Mucosa of descending colon (tissue), 3 donors: Measurements from ENCODE around the gene MAP6. TPM values are rescaled to one million over a fixed set of nuclear protein-coding genes. Genes with fewer than 3 reads are reported as not detected.
A peak's percentile ranks its signal among the peaks of the same experiment; 100 is the strongest.

Source experiments
- ATAC-seq: fragments of 200-7000 bp; cut with Tn5 transposase; one replicate; pipeline ENCODE4 v1.9.1; 2020; ENCODE audit warnings: mild to moderate bottlenecking, moderate library complexity
- DNase-seq, 3 donors: peaks; one replicate each; pipeline ENCODE4 v3.0.0-alpha.2; 2020
- H3K36me3 ChIP-seq: fragments of 200-600 bp; one replicate; pipeline ENCODE4 v1.8.0; 2021; ENCODE audit warnings: low read depth, mild to moderate bottlenecking
- H3K4me1 ChIP-seq: fragments of 200-600 bp; one replicate; pipeline ENCODE4 v1.8.0; 2021; ENCODE audit warnings: low read depth, mild to moderate bottlenecking
- H3K4me3 ChIP-seq: fragments of 200-600 bp; one replicate; pipeline ENCODE4 v1.8.0; 2021; ENCODE audit warnings: mild to moderate bottlenecking
- H3K9me3 ChIP-seq: fragments of 200-600 bp; one replicate; pipeline ENCODE4 v1.8.0; 2021; ENCODE audit warnings: mild to moderate bottlenecking
- CTCF ChIP-seq: fragments of 200-600 bp; IDR thresholded peaks from one replicate; pipeline ENCODE4 v1.8.0; 2022; ENCODE audit warnings: antibody characterized with exemption, mild to moderate bottlenecking
- intact Hi-C, 2 donors: fragments of 100-400 bp; cut with DNase I in 1 of 2; cut with micrococcal nuclease in 1 of 2; formaldehyde crosslinking; loops; one replicate each; pipeline versions ENCODE4 v1.11.0 to v1.11.1; 2022; cut with DNase I, micrococcal nuclease
- total RNA-seq, 3 donors: library from RNA; stranded (reverse); fragmentation: NEBNext Ultra II Directional in 2 of 3; extraction: Animal tissue kit (Norgen Biotek cat#: 25700) in 2 of 3; gene quantifications; one replicate each; pipeline versions ENCODE4 v1.2.1 to v1.2.4, GENCODE V29; 2021 to 2023
- donor health status: DM: no; HTN: no; CAD: no; lungs with moderate emphysema.
- donor health status: DM: no; HTN: no; CAD: no.
- donor health status: DM: no; HTN: yes; CAD: no.

Gene MAP6
- total RNA-seq, 3 donors from 2014 or later: 0.84 to 17.7 (median 1.9) TPM

- intact Hi-C loops: no loop called here
- no peaks in the 10 kb centered on the region for H3K36me3 ChIP-seq
- no peaks in the 10 kb centered on the region for H3K4me1 ChIP-seq
- no peak for DNase-seq
- H3K4me3 ChIP-seq: no peak overlapping the region
- no peak for ATAC-seq
- TF ChIP-seq CTCF: no peak
- no peaks in the 10 kb centered on the region for H3K9me3 ChIP-seq
These were observed 24.5 kb downstream of the MAP6 start for GRCh38 chr11:75644370-75644769.

GRCh38 chr11:75642402-75643113 lies 26.3 kb downstream of the MAP6 start:
- intact Hi-C loops: no loop called here
- TF ChIP-seq CTCF: no peak
- no peak overlapping the region for H3K4me3 ChIP-seq
- H3K36me3 ChIP-seq: no peaks in the 10 kb centered on the region
- DNase-seq (no peak), ATAC-seq (no peak)
- H3K4me1 ChIP-seq: no peaks in the 10 kb centered on the region
- no peaks in the 10 kb centered on the region for H3K9me3 ChIP-seq

DNA sequence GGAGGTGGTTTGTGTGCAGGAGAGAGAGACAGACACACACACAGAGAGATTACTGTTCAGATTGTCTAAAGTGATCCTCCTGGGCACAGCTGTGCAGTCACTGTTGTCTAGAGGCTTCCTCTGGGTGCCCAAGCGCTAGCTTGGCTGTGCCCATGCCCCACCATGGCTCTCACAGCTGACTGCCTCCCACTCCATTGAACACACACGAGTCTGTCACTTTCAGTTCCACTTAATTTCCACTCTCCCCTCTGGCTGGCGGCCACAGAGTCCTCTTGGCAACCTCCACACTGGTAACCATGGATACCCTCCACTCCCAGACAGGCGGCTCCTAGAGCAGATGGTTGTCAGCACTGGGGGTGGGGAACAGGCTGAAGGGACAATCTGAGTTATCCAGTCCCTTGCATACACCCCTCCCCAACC lies 29.1 kb downstream of the MAP6 start:
- ATAC-seq (peak; percentile 78), DNase-seq (peak; percentile 56 to 61 (median 59))
- intact Hi-C loops: no loop called here
- no peak overlapping the region for H3K4me3 ChIP-seq
- TF ChIP-seq CTCF: no peak
- no peaks in the 10 kb centered on the region for H3K9me3 ChIP-seq
- H3K36me3 ChIP-seq: no peaks in the 10 kb centered on the region
- no peaks in the 10 kb centered on the region for H3K4me1 ChIP-seq

GRCh38 chr11:75637998-75638397 lies 30.8 kb downstream of the MAP6 start:
- Histone ChIP-seq H3K4me3 (no peak overlapping the region), H3K9me3 (no peaks in the 10 kb centered on the region), H3K4me1 (no peaks in the 10 kb centered on the region), H3K36me3 (no peaks in the 10 kb centered on the region)
- intact Hi-C loops: no loop called here
- ATAC-seq (no peak), DNase-seq (no peak)
- no peak for TF ChIP-seq CTCF

- Histone ChIP-seq H3K4me1 (no peaks in the 10 kb centered on the region), H3K9me3 (no peaks in the 10 kb centered on the region), H3K4me3 (no peak overlapping the region), H3K36me3 (no peaks in the 10 kb centered on the region)
- TF ChIP-seq CTCF: no peak
- peak; percentile 46 for ATAC-seq
- peak in 1 of 3 donors; percentile 40 for DNase-seq
- intact Hi-C loops: no loop called here
These were observed 33.6 kb downstream of the MAP6 start for GRCh38 chr11:75635066-75635862.
